NCI-H2081 treated with DMSO at 0.1 percent for 48 hours (cell line): Measurements from ENCODE around the gene GALNT10.

Experiments used
- DNase-seq: peaks from one replicate; lab custom pipeline; 2025; lab: John Stamatoyannopoulos, UW

Gene GALNT10

DNA sequence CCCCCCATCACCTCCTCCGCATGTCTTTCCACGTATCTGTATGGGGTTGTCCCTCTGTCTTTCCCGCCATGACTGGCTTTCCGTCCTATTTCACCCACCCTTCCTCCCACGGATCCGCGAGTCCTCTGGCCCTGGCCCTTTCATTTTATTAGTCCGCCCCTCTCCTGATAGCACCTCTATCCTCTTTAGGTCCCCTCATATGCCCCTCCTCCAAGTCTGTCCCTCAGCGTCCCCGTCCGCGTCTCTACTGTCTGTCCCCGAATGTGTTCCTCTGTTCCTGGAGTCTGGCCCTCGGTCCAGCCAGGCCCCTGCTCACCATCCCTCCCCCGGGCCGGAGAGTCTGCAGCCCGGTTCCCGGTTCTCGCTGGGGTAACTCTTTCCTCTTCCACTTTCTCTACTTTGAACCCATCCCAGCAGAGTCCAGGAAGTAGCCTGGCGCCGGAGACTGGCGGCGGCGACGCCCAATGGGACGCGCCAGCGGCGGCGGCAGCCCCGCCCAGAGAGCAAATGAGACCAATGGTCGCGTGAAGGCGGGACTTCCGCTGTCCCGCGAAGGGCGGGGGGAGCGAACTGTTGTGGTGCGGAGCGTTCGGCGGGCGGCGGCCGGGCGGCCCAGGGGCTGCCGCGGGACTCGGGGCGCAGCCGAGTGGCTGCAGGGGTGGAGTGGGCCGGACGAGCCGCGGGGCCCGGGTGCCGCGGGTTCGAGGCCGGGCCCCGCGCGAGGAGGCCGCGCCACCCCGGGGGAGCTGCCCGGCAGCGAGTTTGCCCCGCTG is 255.1 kb downstream of the GALNT10 start, which contains the start of gene SAP30L:
Gene SAP30L (plus strand): TSS at position 576 of the 773 bp plus-strand sequence. CDS start 608 bp downstream, outside the sequence.
- peak; percentile 23 for DNase-seq

DNA sequence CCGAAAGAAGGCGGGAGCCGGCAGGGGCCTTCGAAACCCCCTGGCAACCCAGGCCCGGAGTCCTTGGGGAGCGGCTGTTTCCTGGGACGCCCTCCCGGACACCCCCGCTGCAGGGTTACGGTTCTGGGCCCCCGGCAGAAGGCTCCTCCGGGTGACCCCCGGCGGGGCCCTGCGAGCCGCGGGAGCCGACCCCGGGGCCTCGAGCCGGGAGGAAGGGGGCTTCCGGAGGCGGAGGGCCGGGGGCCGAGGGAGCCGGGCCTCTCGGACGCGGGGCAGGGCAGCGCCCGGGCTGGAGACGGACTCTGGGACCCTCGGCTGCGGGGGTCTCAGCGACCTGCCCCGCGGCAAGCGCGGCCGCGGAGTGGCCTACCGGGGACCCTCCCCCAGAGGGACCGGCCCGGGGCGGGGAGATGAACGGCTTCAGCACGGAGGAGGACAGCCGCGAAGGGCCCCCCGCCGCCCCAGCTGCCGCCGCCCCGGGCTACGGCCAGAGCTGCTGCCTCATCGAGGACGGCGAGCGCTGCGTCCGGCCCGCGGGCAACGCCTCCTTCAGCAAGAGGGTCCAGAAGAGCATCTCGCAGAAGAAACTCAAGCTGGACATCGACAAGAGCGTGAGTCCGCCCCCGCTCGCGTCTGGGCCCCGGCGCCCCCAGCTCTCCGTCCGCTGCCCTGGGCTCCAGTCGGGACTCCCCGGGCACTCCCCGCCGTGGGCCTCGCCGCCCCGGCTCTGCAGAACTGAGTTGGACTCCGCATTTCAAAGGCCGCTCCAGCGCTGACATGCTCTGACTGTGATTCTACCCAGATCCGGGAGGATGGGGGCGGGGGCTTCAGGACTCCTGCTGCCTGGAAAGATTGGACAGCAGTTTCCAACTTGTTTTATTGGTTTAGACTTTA is 255.9 kb downstream of the GALNT10 start:
- DNase-seq, result no peak

DNA sequence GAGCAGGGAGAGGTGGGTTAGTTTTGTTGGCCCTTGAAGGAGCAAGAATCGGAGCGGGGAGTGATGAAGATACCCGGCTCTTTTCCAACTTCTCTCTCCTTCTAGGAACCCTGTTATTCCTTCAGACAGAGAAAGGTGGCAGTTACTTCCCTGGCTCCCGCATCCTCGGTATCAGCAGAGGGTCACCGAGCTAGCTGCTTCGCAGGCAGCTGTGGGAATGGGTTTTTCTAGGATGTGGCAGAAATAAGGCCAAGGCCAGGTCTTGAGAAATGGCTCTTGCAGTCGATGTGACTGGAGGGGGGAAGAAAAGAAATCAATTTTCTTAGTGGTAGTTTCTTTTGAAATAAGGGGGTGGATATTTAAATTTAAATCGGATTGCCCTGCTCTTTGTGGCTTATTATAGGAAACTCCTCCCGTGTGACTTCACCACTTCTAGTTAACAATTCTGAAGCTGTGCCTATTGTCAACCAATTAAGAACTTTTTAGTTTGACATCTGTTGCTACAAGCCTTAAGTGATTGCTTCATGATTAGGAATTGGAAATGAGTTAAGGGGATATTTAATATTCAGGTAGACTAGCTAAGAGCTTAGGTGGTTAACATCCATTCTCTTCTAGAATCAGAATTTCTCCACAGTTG is 256.7 kb downstream of the GALNT10 start:
- DNase-seq, result no peak

DNA sequence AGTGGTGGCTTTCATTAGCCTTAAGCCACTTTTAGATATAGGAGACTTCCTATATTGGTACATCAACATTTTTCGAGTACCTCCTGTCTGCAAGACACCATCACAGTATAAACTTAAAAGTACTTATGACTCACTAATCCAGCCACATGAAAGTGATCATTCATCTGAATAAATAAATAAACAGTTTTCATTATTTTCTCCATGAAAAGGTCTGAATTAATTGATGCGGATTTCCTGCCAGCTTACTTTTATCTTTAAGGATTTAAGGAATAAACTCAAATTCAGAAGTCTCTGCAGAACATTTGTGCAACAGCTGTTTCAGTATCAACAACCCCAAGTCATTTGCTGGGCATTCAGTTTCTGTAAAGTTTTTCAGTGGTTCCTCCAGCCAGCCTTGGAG is 259.3 kb downstream of the GALNT10 start:
- DNase-seq, result no peak

DNA sequence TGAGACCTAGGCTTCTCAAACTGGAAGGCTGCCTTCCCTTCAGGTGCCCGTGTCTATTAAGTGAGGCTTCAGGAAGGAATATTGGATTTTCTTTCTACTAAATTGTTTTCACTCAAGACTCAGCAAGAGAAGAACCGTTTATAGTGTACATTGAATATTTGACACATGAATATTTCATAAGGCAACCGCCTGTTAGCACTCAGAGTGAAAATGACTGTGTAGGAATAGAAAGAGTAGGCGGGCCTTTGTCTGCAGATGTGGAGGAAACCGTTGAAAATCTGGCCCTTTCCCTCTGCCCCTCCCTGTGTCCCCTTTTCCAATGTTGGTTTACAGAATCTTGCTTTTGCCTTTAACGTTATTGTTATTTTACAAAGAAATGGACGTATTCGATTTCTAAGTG is 261.4 kb downstream of the GALNT10 start:
- DNase-seq, result no peak

DNA sequence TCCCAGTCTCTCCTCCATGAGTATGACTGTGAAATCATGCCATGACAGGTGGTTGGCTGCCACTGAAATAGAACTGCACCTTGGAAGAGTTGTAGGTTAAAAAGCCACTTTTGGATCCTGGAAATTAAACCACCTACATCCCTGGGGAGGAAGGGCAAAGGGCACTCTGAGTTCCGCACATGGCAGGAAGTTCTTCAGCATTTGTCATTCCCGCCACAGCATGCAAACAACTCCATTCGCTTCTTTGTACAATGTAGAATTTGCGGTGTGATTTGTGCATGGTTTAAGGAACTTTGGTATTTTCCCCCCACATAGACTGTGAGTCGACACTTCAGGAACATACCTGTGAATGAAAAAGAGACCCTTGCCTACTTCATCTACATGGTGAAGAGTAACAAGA is 265.1 kb downstream of the GALNT10 start:
- no peak for DNase-seq

- DNase-seq, result no peak
Observed at GRCh38 chr5:154456540-154456939, 266.0 kb downstream of the GALNT10 start.

GRCh38 chr5:154459015-154459414 is 268.5 kb downstream of the GALNT10 start:
- no peak for DNase-seq

GRCh38 chr5:154460172-154460571 is 269.6 kb downstream of the GALNT10 start:
- DNase-seq, result no peak

GRCh38 chr5:154461531-154461930 is 271.0 kb downstream of the GALNT10 start:
- no peak for DNase-seq

DNA sequence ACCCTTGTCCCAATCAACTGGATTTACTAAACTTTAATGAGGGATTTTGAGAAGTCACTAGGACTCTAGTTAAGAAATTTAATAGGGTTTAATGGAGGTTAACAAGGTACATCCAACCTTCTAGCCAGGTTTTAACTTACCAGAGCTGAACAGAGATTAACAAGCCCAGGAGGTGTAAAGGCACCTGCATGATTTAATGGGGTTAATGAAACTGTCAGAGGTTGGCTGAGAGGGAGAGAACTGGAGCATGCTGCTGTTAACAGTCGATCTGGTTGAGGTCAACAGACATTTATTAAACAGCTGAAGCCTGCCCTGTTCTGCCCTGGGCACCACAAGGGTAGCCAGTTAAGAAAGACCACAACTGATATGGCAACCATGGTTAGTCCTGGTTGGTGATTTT is 273.9 kb downstream of the GALNT10 start:
- DNase-seq, result no peak

DNA sequence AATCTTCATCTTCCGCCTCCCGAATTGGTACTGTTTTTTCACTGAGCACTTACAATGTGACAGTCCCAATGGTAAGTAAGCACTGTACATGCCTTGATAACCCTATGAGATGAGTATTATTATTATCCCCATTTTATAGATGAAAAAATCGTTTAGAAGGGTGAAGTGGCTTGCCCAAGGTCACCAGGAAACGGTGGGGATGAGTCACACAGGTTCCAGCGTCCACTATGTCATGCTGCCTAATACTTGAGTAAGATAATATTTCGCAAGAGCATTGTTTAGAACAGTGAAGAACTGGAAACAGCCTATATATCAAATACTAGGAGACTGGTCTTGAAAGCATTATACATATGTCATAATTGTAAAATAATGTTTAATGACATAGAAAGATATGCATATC is 274.6 kb downstream of the GALNT10 start:
- no peak for DNase-seq

- DNase-seq, result no peak
Observed at GRCh38 chr5:154466147-154466546, 275.6 kb downstream of the GALNT10 start.

DNA sequence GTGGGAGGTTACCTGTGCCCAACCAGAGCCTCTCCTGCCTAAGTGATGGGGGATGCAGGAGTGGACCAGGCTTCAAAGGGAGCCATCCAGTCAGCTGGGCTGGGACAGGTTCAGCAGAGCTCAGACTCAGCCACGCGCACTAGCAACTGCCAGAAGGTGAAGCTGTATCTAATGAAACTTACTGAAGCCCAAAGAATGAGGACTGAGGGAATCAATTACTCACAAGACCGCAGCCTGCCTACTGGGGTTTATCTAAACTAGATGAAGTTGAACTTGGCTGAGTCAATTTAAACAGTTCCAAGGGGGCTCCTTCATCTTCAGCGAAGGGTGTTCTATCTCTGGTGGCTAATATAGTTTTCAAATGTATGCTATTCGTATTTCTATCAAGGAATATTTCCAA is 276.1 kb downstream of the GALNT10 start:
- DNase-seq, result no peak

DNA sequence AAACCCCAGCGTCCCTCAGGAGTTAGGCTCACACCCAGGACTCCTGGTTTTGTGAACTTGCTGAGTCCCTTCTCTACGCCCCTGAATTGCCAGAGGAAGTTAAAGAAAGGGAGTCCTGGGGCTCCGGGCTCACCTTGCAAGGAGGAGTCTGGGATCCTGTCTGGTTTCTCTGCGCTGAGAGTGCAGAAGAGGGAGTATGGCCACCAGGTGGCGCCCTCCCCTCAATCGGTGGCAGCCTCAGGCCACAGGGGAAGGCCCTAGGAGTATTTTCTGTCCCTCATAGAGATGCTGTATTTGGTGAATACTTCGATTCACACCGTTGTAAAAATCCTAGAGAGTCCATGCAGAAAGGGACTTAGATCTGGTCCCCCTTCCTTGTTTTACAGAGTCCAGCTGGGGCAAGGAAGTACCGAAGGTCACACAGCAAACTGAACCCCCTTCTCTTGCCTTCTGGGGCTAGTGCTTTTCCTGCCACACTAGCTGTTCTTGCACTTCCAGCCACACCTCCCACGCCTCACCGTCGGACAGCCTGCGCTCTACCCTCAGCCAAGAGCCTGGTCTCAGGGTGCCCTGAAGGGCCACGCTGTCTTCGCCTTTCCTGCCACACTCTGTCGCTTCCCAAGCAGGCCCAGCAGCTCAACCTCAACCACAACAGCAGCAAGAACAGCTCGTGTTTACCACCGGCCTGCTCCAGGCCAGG is 277.3 kb downstream of the GALNT10 start:
- no peak for DNase-seq

GRCh38 chr5:154470137-154470536 is 279.6 kb downstream of the GALNT10 start:
- no peak for DNase-seq
